Memory B cell (primary cell): ENCODE results near the gene UBE2QL1.
A peak's percentile ranks its signal among the peaks of the same experiment; 100 is the strongest.

ENCODE experiments used
- ATAC-seq: fragments of 150-1000 bp; cut with Tn5 transposase; 2 replicates; pipeline ENCODE4 v1.10.0; 2021; ENCODE audit warnings: low read depth, mild to moderate bottlenecking, moderate library complexity
- DNase-seq, 2 donors: peaks; one replicate each; pipeline ENCODE4 v3.0.0; 2022; ENCODE audit warnings: low spot score in 2 of 2
- H3K27ac Mint-ChIP-seq: one replicate; pipeline ENCODE4 v1.8.0; 2022; ENCODE audit warnings: mild to moderate bottlenecking, moderate library complexity, mixed read lengths
- H3K27me3 Mint-ChIP-seq: one replicate; pipeline ENCODE4 v1.8.0; 2022; ENCODE audit warnings: mixed read lengths
- H3K36me3 Mint-ChIP-seq: one replicate; pipeline ENCODE4 v1.8.0; 2022; ENCODE audit warnings: mild to moderate bottlenecking, mixed read lengths
- H3K4me1 Mint-ChIP-seq: one replicate; pipeline ENCODE4 v1.8.0; 2022; ENCODE audit warnings: mixed read lengths
- H3K4me3 Mint-ChIP-seq: one replicate; pipeline ENCODE4 v1.8.0; 2022; ENCODE audit warnings: mild to moderate bottlenecking, moderate library complexity, mixed read lengths
- H3K9me3 Mint-ChIP-seq: one replicate; pipeline ENCODE4 v1.8.0; 2022; ENCODE audit warnings: mixed read lengths

The UBE2QL1 gene

GRCh38 chr5:6448622-6449464 is at the start of gene UBE2QL1:
TSS of gene UBE2QL1 (plus strand) at chr5:6448859. CDS start at chr5:6448894, 35 bp downstream.
- peaks cover 11% of the 10 kb centered on the region for H3K4me1 Mint-ChIP-seq
- DNase-seq: peak; percentile 41 to 48
- peaks cover 16% of the 10 kb centered on the region for H3K27me3 Mint-ChIP-seq
- H3K9me3 Mint-ChIP-seq: no peaks in the 10 kb centered on the region
- H3K36me3 Mint-ChIP-seq: peaks cover 4% of the 10 kb centered on the region
- ATAC-seq: peak; percentile 87
- peak within 1 kb of the TSS; percentile 26 for H3K27ac Mint-ChIP-seq
- H3K4me3 Mint-ChIP-seq: peak within 1 kb of the TSS; percentile 91

- Mint-ChIP-seq H3K9me3 (peaks cover 3% of the 10 kb centered on the region), H3K36me3 (no peaks in the 10 kb centered on the region), H3K27ac (no peak overlapping the region), H3K4me1 (no peaks in the 10 kb centered on the region), H3K4me3 (no peak overlapping the region), H3K27me3 (peaks cover 19% of the 10 kb centered on the region)
- ATAC-seq (no peak), DNase-seq (no peak)
These were observed 48.4 kb upstream of the UBE2QL1 start for GRCh38 chr5:6399980-6400910.

DNA sequence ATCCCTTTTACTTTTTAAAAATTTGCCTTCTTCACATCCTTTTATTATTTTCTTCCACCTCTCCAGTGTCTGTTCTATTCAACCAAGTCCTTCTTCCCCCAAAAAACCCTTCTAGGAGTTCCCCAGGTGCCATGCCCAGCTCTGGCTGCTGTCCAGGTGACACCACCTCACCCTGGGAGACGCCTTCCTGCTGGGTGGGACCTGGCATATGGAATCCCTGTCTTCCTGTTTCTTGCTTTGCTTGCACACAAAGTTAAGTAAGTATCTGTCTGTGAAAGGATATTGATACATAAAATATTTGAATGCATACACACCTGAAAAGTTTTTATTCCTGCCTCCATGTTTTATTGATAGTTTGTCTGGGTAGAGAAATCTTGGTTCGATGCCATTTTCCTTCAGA is 47.2 kb upstream of the UBE2QL1 start:
- no peak overlapping the region for H3K27ac Mint-ChIP-seq
- H3K4me1 Mint-ChIP-seq: no peaks in the 10 kb centered on the region
- no peaks in the 10 kb centered on the region for H3K36me3 Mint-ChIP-seq
- ATAC-seq (no peak), DNase-seq (no peak)
- H3K4me3 Mint-ChIP-seq: no peak overlapping the region
- H3K27me3 Mint-ChIP-seq: peaks cover 14% of the 10 kb centered on the region
- peaks cover 3% of the 10 kb centered on the region for H3K9me3 Mint-ChIP-seq

DNA sequence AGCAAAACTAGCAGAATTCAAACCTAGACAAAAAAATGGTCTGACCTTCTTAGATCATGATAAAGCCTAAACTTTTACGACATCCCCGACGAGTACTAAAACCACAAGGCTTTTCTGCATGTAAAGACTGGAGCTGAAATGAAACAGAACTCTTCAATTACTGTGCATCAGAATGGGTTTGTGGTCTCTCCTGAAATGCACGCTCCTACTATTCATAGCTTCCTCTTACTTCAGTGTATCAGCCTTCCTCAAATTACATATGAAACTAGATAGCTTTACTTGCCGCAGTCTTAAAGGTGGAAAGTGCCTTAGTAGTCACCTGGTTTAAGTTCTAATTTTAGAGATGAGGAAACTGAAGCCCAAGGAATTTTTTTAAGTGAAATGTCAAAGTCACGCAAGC is 45.7 kb upstream of the UBE2QL1 start:
- DNase-seq: no peak
- H3K36me3 Mint-ChIP-seq: no peaks in the 10 kb centered on the region
- no peak overlapping the region for H3K27ac Mint-ChIP-seq
- ATAC-seq: no peak
- no peak overlapping the region for H3K4me3 Mint-ChIP-seq
- H3K27me3 Mint-ChIP-seq: peaks cover 10% of the 10 kb centered on the region
- no peaks in the 10 kb centered on the region for H3K4me1 Mint-ChIP-seq
- H3K9me3 Mint-ChIP-seq: no peaks in the 10 kb centered on the region

- Mint-ChIP-seq H3K36me3 (no peaks in the 10 kb centered on the region), H3K27ac (no peak overlapping the region), H3K4me1 (no peaks in the 10 kb centered on the region), H3K4me3 (no peak overlapping the region), H3K9me3 (no peaks in the 10 kb centered on the region), H3K27me3 (peaks cover 10% of the 10 kb centered on the region)
- ATAC-seq (no peak), DNase-seq (no peak)
These were observed 45.2 kb upstream of the UBE2QL1 start for GRCh38 chr5:6403416-6403815.

DNA sequence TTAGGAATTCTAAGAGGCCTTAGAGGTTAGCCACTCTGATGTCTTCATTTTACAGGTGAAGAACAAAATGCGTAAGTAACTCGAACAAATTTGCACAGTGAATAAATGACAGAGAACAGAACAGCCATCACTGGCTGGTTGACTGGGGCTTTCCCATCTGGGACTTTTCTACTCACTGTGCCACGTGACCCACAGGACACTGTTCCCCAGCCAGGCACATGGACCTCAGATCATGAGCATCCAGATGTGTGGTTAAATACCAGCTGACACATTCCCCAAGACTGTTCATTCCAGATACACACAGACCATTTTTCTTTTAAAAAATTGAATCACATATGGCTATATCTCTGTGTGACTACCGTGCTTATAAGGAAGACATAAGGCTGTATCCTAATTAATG is 44.5 kb upstream of the UBE2QL1 start:
- Mint-ChIP-seq H3K4me3 (no peak overlapping the region), H3K27ac (no peak overlapping the region), H3K27me3 (peaks cover 10% of the 10 kb centered on the region), H3K4me1 (no peaks in the 10 kb centered on the region), H3K9me3 (peaks cover 2% of the 10 kb centered on the region), H3K36me3 (peaks cover 2% of the 10 kb centered on the region)
- peak; percentile 69 for ATAC-seq
- DNase-seq: no peak

DNA sequence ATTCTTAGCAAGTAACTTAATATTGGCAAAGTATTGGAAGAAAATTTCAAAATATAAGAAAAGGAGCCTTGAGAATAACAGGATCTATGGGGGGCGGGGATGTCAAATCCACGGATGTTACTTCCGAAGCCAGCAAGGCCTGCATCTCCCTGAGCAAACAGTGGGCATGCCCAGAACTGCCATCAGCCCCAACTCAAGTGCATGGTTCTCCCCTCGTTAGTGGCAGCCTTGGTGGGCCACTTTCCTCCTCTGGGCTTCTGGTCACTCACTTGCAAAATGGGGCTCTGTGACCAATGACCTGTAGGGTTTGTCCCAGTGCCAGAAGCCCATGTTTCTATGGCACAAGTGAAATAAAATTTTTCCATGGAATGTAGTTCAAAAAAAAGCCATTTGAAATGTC is 43.1 kb upstream of the UBE2QL1 start:
- peaks cover 2% of the 10 kb centered on the region for H3K9me3 Mint-ChIP-seq
- peaks cover 2% of the 10 kb centered on the region for H3K36me3 Mint-ChIP-seq
- H3K4me3 Mint-ChIP-seq: no peak overlapping the region
- H3K27ac Mint-ChIP-seq: no peak overlapping the region
- H3K4me1 Mint-ChIP-seq: no peaks in the 10 kb centered on the region
- no peak for ATAC-seq
- DNase-seq: no peak
- peaks cover 5% of the 10 kb centered on the region for H3K27me3 Mint-ChIP-seq

DNA sequence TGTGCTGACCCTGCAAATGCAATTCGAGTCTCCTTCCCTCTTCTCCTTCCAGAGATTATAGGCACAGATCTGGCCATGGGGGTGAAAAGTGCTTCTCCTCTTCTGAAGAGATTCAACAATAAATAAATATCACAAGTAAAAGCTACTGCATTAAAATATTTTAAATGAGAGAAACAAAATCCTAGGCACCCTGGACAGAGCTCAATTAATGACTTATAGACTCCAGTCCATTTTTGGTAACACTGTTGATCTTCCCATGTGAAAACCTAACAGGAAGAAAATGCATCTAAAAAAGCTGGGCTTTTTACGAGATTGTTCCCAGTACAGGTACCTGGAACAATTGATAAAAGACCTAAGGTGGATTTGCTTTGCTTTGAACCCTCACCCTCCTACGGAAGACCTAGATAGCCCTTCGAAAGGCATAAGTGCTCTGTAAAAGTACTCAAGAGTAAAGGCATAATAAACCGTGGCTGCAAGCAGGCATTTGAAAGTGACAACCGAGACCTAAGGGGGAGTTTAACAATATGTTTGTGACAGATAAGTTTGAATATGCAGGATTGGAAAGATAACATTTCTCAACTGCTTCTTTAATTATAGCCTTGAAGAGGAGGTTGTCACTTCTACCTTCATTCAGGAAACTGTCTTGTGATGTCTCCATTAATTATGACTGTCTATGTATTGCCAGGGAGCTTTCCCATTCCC is 41.0 kb upstream of the UBE2QL1 start:
- Mint-ChIP-seq H3K4me1 (no peaks in the 10 kb centered on the region), H3K4me3 (no peak overlapping the region), H3K9me3 (peaks cover 2% of the 10 kb centered on the region), H3K27ac (no peak overlapping the region), H3K36me3 (peaks cover 2% of the 10 kb centered on the region), H3K27me3 (peaks cover 7% of the 10 kb centered on the region)
- ATAC-seq (no peak), DNase-seq (no peak)

DNA sequence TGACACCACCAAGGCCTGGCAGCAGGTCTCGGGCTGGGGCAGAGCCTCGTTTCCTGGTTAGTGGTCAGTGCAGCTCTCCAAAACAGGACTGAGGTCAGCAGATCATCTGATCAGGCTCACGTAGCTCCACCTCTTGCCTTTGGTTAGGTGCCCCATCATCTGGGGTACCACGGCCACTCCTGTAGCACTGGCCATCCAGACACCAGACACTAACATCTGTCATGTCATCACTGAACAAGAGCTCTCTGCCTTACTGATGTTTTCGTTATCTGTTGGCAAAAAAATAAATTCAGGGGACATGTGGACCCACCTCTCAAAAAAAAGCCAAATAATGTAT is 40.4 kb upstream of the UBE2QL1 start:
- DNase-seq: no peak
- H3K4me3 Mint-ChIP-seq: no peak overlapping the region
- peaks cover 2% of the 10 kb centered on the region for H3K36me3 Mint-ChIP-seq
- no peaks in the 10 kb centered on the region for H3K4me1 Mint-ChIP-seq
- peaks cover 2% of the 10 kb centered on the region for H3K9me3 Mint-ChIP-seq
- no peak overlapping the region for H3K27ac Mint-ChIP-seq
- peaks cover 3% of the 10 kb centered on the region for H3K27me3 Mint-ChIP-seq
- no peak for ATAC-seq

- Mint-ChIP-seq H3K36me3 (peaks cover 2% of the 10 kb centered on the region), H3K4me1 (no peaks in the 10 kb centered on the region)
- no peak for ATAC-seq
These were observed 39.8 kb upstream of the UBE2QL1 start for GRCh38 chr5:6408627-6409446.

DNA sequence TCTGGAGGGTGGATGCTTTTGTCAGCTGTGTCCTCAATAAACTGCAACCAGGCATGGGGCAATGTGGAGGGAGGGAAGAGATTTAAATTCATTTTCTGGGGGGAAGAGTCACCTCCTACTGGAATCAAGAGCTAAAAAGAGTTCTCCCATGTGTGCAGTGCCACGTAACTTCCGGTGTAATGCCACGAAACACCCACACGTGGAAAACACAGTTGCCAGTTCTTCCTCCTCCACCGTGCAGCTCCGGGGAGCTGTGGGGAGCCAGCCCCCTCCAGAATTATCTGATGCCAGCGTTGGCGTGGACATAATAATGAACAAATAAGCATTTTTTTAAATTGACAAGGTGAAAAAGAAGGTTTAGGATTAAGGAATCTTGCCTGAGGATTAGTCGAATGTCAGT is 38.2 kb upstream of the UBE2QL1 start:
- Mint-ChIP-seq H3K4me3 (no peak overlapping the region), H3K9me3 (peaks cover 2% of the 10 kb centered on the region), H3K27ac (no peak overlapping the region), H3K27me3 (peaks cover 5% of the 10 kb centered on the region), H3K36me3 (peaks cover 2% of the 10 kb centered on the region), H3K4me1 (no peaks in the 10 kb centered on the region)
- DNase-seq (no peak), ATAC-seq (no peak)

More at GRCh38 chr5:6408627-6409446, 39.8 kb upstream of the UBE2QL1 start:
- no peak overlapping the region for H3K27ac Mint-ChIP-seq
- H3K4me3 Mint-ChIP-seq: no peak overlapping the region
- H3K27me3 Mint-ChIP-seq: peaks cover 3% of the 10 kb centered on the region
- peaks cover 2% of the 10 kb centered on the region for H3K9me3 Mint-ChIP-seq
- DNase-seq: no peak

GRCh38 chr5:6411141-6411540 is 37.5 kb upstream of the UBE2QL1 start:
- Mint-ChIP-seq H3K4me1 (no peaks in the 10 kb centered on the region), H3K27me3 (peaks cover 5% of the 10 kb centered on the region), H3K4me3 (no peak overlapping the region), H3K9me3 (peaks cover 2% of the 10 kb centered on the region), H3K27ac (no peak overlapping the region), H3K36me3 (peaks cover 2% of the 10 kb centered on the region)
- no peak for DNase-seq
- ATAC-seq: no peak

DNA sequence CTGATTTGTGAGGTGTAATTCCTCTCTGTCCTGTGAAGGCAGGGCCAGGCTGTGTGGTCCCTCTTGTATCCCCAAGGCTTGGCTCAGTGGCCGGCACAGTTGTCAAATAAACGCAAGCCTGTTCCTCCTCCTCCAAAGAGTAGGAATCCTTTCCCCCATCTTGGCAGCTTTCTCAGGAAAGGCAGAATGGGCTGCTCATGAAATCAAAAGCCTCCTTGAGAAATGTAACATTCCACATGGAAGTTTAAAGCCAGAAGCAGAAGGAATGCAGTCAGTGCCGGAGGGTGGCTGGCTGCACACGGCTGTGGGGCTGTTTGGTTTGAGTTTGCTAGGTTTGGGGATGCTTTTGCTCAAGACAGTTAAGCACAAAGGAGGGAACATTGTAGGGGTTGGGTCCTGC is 35.8 kb upstream of the UBE2QL1 start:
- peaks cover 2% of the 10 kb centered on the region for H3K36me3 Mint-ChIP-seq
- peaks cover 5% of the 10 kb centered on the region for H3K27me3 Mint-ChIP-seq
- H3K4me1 Mint-ChIP-seq: no peaks in the 10 kb centered on the region
- no peak for DNase-seq
- H3K27ac Mint-ChIP-seq: no peak overlapping the region
- ATAC-seq: no peak
- no peak overlapping the region for H3K4me3 Mint-ChIP-seq
- peaks cover 2% of the 10 kb centered on the region for H3K9me3 Mint-ChIP-seq
